Inflammatory macrophage treated with lipopolysaccharide for 1 hour (primary cell): ENCODE data around the gene ATP6V0A1.
A peak's percentile ranks its signal among the peaks of the same experiment; 100 is the strongest.
"Not testable (repeated sequence)": the region's sequence is repeated elsewhere in the genome, so short reads cannot be mapped to it uniquely, and the experiment has no call there.

Experiments
- DNase-seq, 2 donors: peaks; one replicate each; pipeline ENCODE4 v3.0.0-alpha.2; 2020 to 2022

The ATP6V0A1 gene

GRCh38 chr17:42541041-42541833, 82.6 kb downstream of the ATP6V0A1 start:
- DNase-seq = no peak

GRCh38 chr17:42543190-42544079, 84.8 kb downstream of the ATP6V0A1 start:
- no peak for DNase-seq

GRCh38 chr17:42544874-42545283, 86.2 kb downstream of the ATP6V0A1 start:
- no peak for DNase-seq

GRCh38 chr17:42545755-42546505, 87.3 kb downstream of the ATP6V0A1 start:
- not testable (repeated sequence) for DNase-seq

GRCh38 chr17:42547001-42547461, 88.4 kb downstream of the ATP6V0A1 start:
- no peak for DNase-seq

- no peak for DNase-seq
These were observed 89.0 kb downstream of the ATP6V0A1 start for GRCh38 chr17:42547698-42548069.

GRCh38 chr17:42548070-42548837, 89.6 kb downstream of the ATP6V0A1 start:
- no peak for DNase-seq

GRCh38 chr17:42548993-42549755, 90.5 kb downstream of the ATP6V0A1 start:
- no peak for DNase-seq

- not testable (repeated sequence) for DNase-seq
These were observed 94.1 kb downstream of the ATP6V0A1 start, which contains the start of gene HSD17B1 for GRCh38 chr17:42552736-42553135. Gene HSD17B1 (plus strand): TSS chr17:42552923. CDS start chr17:42552934, 11 bp downstream.

- DNase-seq = no peak
These were observed 94.6 kb downstream of the ATP6V0A1 start for GRCh38 chr17:42553161-42553818.

- DNase-seq = no peak
These were observed 95.2 kb downstream of the ATP6V0A1 start for GRCh38 chr17:42553866-42554249.

- DNase-seq = peak; percentile 41 to 65
These were observed 95.8 kb downstream of the ATP6V0A1 start for GRCh38 chr17:42554250-42555121.

- no peak for DNase-seq
These were observed 96.5 kb downstream of the ATP6V0A1 start for GRCh38 chr17:42555122-42555622.

GRCh38 chr17:42555961-42556617, 97.4 kb downstream of the ATP6V0A1 start:
- not testable (repeated sequence) for DNase-seq

- no peak for DNase-seq
These were observed 100.4 kb downstream of the ATP6V0A1 start for GRCh38 chr17:42559075-42559474.

- DNase-seq = peak in 1 of 2 donors; percentile 32
These were observed 101.6 kb downstream of the ATP6V0A1 start for GRCh38 chr17:42560246-42560645.

GRCh38 chr17:42561897-42562387, 103.3 kb downstream of the ATP6V0A1 start, which contains the start of gene COASY:
Gene COASY (plus strand): TSS chr17:42562148. CDS start chr17:42562623, 475 bp downstream.
- DNase-seq = peak; percentile 96 to 99

- DNase-seq = peak in 1 of 2 donors; percentile 29
These were observed 103.9 kb downstream of the ATP6V0A1 start for GRCh38 chr17:42562388-42563142.
